Heart left ventricle (tissue), 16 donors: ENCODE measurements around the gene FOS. TPM values are rescaled to one million over a fixed set of nuclear protein-coding genes. Genes with fewer than 3 reads are reported as not detected.

Experiments
- ATAC-seq, 4 donors: fragments of 200-7000 bp; cut with Tn5 transposase; one replicate each; pipeline ENCODE4 v1.9.1; 2020 to 2022; ENCODE audit warnings: moderate library complexity in 4 of 4, mild to moderate bottlenecking in 3 of 4, moderate number of reproducible peaks in 1 of 4
- DNase-seq, 5 donors: peaks; one replicate each; pipeline ENCODE4 v3.0.0-alpha.2; 2020
- H3K27ac ChIP-seq, 12 donors: fragments of 200-600 bp; sonication (generic) in 4 of 12; one replicate each; pipeline versions ENCODE4 v1.5.0 to v1.8.0; 2016 to 2022; ENCODE audit warnings: mild to moderate bottlenecking in 2 of 12
- H3K27me3 ChIP-seq, 9 donors: fragments of 200-600 bp; sonication (generic) in 2 of 9; one replicate each; pipeline versions ENCODE4 v1.5.1 to v1.8.0; 2016 to 2022; ENCODE audit warnings: mild to moderate bottlenecking in 3 of 9
- H3K36me3 ChIP-seq, 9 donors: fragments of 200-600 bp; sonication (generic) in 2 of 9; one replicate each; pipeline versions ENCODE4 v1.5.0 to v1.8.0; 2018 to 2022; ENCODE audit warnings: mild to moderate bottlenecking in 2 of 9
- H3K4me1 ChIP-seq, 12 donors: fragments of 200-600 bp; sonication (generic) in 4 of 12; one replicate each; pipeline versions ENCODE4 v1.5.0 to v1.8.0; 2016 to 2022; ENCODE audit warnings: mild to moderate bottlenecking in 3 of 12
- H3K4me3 ChIP-seq, 12 donors: fragments of 200-600 bp; sonication (generic) in 4 of 12; one replicate each; pipeline versions ENCODE4 v1.5.0 to v1.8.0; 2017 to 2022; ENCODE audit warnings: mild to moderate bottlenecking in 9 of 12, moderate library complexity in 4 of 12
- H3K9me3 ChIP-seq, 12 donors: fragments of 200-600 bp; sonication (generic) in 4 of 12; one replicate each; pipeline versions ENCODE4 v1.5.0 to v1.8.0; 2016 to 2022; ENCODE audit warnings: mild to moderate bottlenecking in 1 of 12
- POLR2A ChIP-seq, 2 donors: fragments of 450-650 bp; IDR thresholded peaks; one replicate each; pipeline ENCODE4 v1.6.1; 2017; ENCODE audit warnings: antibody characterized with exemption in 2 of 2, mild to moderate bottlenecking in 2 of 2, moderate library complexity in 2 of 2
- WGBS, 4 donors: extraction: QIAGEN DNeasy Blood & Tissue Kit in 2 of 4; methylation state at CpG; one replicate each; pipeline versions ENCODE4 v1.1.5 to v1.1.7; 2013 to 2018; 5-methylcytosine and 5-hydroxymethylcytosine counted together
- intact Hi-C, 10 donors: fragments of 100-400 bp; cut with DNase I; formaldehyde crosslinking; loops; one replicate each; pipeline versions ENCODE4 v1.11.1 to v1.14.2; 2022
- polyA plus RNA-seq, 2 donors: library from polyadenylated mRNA; stranded (reverse); fragments of 200-250 nt; gene quantifications; one replicate each; pipeline ENCODE4 v1.2.3, GENCODE V29; 2013
- total RNA-seq, 9 donors: library from RNA; depleted of rRNA in 2 of 9; stranded (reverse); fragments of >200 nt in 2 of 9; fragmentation: NEBNext Ultra II Directional in 3 of 9; extraction: Animal tissue kit (Norgen Biotek cat#: 25700) in 3 of 9; gene quantifications; one replicate each; pipeline versions ENCODE4 v1.1.0 to v1.2.4, GENCODE V29; 2016 to 2023
- TF ChIP-seq, protein P1 (sequence below), 12 donors: fragments of 200-600 bp; sonication (generic) in 4 of 12; IDR thresholded peaks; one replicate each; pipeline versions ENCODE4 v1.5.0 to v1.8.0; 2018 to 2022; ENCODE audit warnings: antibody characterized with exemption in 12 of 12, mild to moderate bottlenecking in 5 of 12
- donor health status: ischemic (EF 13 %, LVEDD 7.1; RV severe dilation, severe dysfunction).
- donor health status: healthy with polysubstance abuse.
- donor health status: DM: no; HTN: yes; CAD: no.
- donor health status: DM: no; HTN: no; CAD: no.
- donor health status: ischemic (EF 25% LVEDD 6.9; RV normal size, moderate dysfunction).
- donor health status: ischemic (EF 25% LVEDD 5.7; RV mildly dilated, moderate dysfunction).
- donor health status: healthy.
- donor health status: DM: yes; HTN: yes; CAD: no.
- donor health status: ischemic (EF 35%, LVEDD 5.7; RV mildly dilated, moderate dysfunction).
- donor health status: nonischemic (EF 11% LVEDD 7.7; RV severe dilation, severe dysfunction).
- donor health status: DM: yes; HTN: yes; CAD: no.
- donor health status: PGD.
- donor health status: ischemic (EF 29% LVEDD 5.4; RV normal size, mild dysfunction).
- donor health status: nonischemic (EF 23%, LVEDD 6.1; RV moderate dilation, normal function).

The FOS gene
- total and polyA plus RNA-seq, 11 donors = 6.5 to 549 (median 28.6) TPM

DNA sequence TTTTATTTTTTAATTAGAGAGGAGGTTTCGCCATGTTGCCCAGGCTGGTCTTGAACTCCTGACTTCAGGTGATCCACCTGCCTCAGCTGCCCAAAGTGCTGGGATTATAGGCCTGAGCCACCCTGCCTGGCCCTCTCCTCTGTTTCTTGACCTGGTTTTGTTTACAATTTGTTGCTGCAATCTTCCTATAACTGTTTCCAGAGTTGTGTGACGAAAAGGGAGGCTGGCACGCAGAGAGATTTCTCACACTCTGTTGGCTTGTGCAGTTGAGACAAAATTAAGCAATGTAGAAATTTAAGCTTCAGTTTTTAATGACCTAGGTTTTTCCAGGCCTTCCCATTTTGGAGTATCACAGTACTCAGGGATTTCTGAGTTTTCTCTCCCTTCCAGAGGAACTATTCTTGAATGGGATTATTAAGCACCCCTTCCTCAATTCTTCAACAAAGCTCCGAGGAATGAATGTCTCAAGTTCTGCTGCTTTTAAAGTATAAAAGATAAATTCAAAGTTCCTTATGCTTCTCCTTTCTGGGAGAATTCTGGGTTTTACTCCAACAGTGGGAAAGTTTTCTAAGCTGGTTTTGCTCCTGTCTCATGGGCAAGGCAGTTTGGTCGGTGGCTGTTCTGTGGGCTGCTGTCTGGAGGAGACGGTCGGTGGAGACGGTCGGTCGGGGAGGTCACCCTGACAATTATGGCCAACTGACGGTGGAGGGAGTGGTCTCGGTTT is 20.4 kb upstream of the FOS start:
- DNase-seq = no peak
- WGBS, 4 donors = 15 to 20% (median 18%) methylated on average over 12 of the region's 12 CpGs
- intact Hi-C loops = loop anchor here in 6 of 10 donors (2.0 to 5.0 kb wide), 6 partner anchors 19 to 81 kb away; partner anchors contain the start of gene TMED10 (in 3 of the 6)

DNA sequence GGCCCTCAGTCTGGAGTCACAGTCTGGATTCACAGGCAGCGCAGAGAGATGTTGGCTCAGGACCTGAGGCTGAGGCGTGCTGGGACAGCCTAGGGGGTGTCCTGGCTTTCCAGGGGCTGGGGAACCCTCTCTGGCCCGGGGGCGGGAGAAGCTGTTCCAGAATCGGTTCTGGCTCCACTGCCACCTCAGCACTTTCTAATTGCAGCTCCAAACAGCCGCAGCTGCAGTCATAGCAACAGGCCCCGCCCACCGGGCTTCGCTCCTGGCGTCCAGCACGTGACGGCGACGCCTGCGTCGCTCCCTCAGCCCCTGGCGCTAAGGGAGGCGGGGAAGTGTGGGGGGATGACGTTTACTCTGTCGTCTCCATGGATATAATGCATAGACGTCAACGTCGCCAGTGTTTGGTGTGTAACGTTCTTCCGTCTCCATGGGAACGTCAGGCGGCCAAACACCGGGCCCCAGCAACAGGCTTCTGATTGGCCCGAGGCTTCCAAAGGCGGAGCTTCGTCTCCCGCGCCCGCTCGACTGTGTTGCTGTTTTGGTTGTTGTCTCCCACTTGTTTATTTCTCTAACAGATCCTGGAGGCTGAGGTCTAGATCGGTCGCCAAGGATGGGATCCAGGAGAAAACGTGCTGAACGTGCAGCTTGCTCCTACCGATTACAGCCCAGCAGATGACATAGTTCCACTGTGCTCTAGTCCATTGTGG is 19.7 kb upstream of the FOS start:
- TF ChIP-seq, protein P1, sequence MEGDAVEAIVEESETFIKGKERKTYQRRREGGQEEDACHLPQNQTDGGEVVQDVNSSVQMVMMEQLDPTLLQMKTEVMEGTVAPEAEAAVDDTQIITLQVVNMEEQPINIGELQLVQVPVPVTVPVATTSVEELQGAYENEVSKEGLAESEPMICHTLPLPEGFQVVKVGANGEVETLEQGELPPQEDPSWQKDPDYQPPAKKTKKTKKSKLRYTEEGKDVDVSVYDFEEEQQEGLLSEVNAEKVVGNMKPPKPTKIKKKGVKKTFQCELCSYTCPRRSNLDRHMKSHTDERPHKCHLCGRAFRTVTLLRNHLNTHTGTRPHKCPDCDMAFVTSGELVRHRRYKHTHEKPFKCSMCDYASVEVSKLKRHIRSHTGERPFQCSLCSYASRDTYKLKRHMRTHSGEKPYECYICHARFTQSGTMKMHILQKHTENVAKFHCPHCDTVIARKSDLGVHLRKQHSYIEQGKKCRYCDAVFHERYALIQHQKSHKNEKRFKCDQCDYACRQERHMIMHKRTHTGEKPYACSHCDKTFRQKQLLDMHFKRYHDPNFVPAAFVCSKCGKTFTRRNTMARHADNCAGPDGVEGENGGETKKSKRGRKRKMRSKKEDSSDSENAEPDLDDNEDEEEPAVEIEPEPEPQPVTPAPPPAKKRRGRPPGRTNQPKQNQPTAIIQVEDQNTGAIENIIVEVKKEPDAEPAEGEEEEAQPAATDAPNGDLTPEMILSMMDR (IDR thresholded peaks at IDR 0.05) = no peak
- peak in 1 of 2 donors; percentile 72 for TF ChIP-seq POLR2A (IDR thresholded peaks at IDR 0.05)
- WGBS, 4 donors = 0 to 1% (median 1%) methylated on average over 40 of the region's 40 CpGs

More for the DNA sequence above, 20.4 kb upstream of the FOS start:
- no peaks in the 10 kb centered on the region for H3K27me3 ChIP-seq
- H3K4me3 ChIP-seq = peak overlapping the region in 11 of 12 donors; percentile 11 to 61 (median 51)
- H3K4me1 ChIP-seq = peaks cover 0 to 41% (median 26%) of the 10 kb centered on the region in 12 donors
- H3K36me3 ChIP-seq = no peaks in the 10 kb centered on the region
- H3K27ac ChIP-seq = peak overlapping the region; percentile 86 to 98 (median 94)
- no peaks in the 10 kb centered on the region for H3K9me3 ChIP-seq
- TF ChIP-seq, protein P1 (IDR thresholded peaks at IDR 0.05) = no peak
- TF ChIP-seq POLR2A (IDR thresholded peaks at IDR 0.05) = no peak
- ATAC-seq = no peak

DNA sequence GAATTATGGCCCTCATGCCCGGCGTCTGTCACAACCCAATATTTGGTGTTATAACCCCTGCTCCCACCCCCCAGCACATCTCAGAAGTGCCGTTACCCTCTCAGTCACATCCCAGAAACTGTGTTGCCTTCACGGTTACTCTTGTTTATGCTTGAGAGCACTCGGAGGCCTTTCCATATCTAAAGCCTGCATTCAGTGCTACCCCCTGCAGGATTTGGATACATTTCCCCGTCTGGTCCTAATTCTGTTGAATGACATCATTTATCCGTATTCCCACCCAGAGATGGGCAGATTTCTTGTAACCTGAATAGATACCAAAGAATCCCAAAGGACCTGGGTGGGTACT is 19.1 kb upstream of the FOS start:
- Histone ChIP-seq H3K27ac (peak overlapping the region; percentile 87 to 98 (median 95)), H3K4me1 (peaks cover 0 to 35% (median 21%) of the 10 kb centered on the region in 12 donors), H3K36me3 (no peaks in the 10 kb centered on the region), H3K9me3 (no peaks in the 10 kb centered on the region), H3K27me3 (no peaks in the 10 kb centered on the region), H3K4me3 (peak overlapping the region; percentile 3 to 61 (median 49))
- no peak for DNase-seq
- ATAC-seq = peak in 2 of 4 donors; percentile 3 to 6
- 0 to 4% (median 1%) methylated on average over 7 of the region's 7 CpGs for WGBS, 4 donors
- intact Hi-C loops = loop anchor here in 8 of 10 donors (1.0 to 5.0 kb wide), 9 partner anchors 17 to 83 kb away; partner anchors contain the start of genes TMED10 (in 3 of the 8) and FOS (in 2 of the 8)
- no peak for TF ChIP-seq POLR2A (IDR thresholded peaks at IDR 0.05)
- TF ChIP-seq, protein P1 (IDR thresholded peaks at IDR 0.05) = peak in 7 of 12 donors; percentile 7 to 44 (median 33)

More for the DNA sequence above, 19.7 kb upstream of the FOS start:
- intact Hi-C loops = loop anchor here in 8 of 10 donors (1.0 to 5.0 kb wide), 9 partner anchors 17 to 82 kb away; partner anchors contain the start of genes TMED10 (in 3 of the 8) and FOS (in 2 of the 8)
- Histone ChIP-seq H3K27me3 (no peaks in the 10 kb centered on the region), H3K9me3 (no peaks in the 10 kb centered on the region), H3K4me1 (peaks cover 0 to 39% (median 26%) of the 10 kb centered on the region in 12 donors), H3K36me3 (no peaks in the 10 kb centered on the region), H3K27ac (peak overlapping the region; percentile 87 to 98 (median 95)), H3K4me3 (peak overlapping the region; percentile 11 to 61 (median 49))
- peak; percentile 95 to 98 (median 97) for ATAC-seq
- DNase-seq = peak; percentile 99 to 100 (median 100)
